Measurements from ENCODE around the gene RAB31.

DNA sequence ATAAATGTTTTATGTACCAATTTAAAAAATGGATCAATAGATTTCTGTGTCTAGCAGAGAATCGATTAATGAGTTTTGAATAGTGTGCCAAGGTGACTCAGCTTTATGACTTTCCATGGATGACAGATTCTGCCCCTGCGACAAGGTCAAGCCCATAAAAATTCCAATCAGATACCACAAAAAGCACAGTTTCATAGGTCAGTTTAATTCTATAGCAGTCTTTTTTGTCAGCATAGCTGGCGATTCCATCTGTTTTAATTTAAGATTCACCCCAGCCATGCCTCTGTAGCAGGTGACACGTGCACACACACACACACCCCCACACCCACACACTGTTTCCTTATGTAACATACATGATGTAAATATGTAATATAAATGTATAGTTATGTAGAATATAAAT is 28.9 kb downstream of the RAB31 start:
- TF ChIP-seq CTCF (IDR thresholded peaks at IDR 0.05; ENCODE audit: low read depth, low read length) (no peak), POLR2A (IDR thresholded peaks at IDR 0.05; ENCODE audit: extremely low read depth, insufficient read length) (no peak), MYC (IDR thresholded peaks at IDR 0.05; ENCODE audit: low read depth, low read length) (no peak)
